H9 (cell line): ENCODE measurements around the gene POFUT1. TPM values are rescaled to one million over a fixed set of nuclear protein-coding genes. Genes with fewer than 3 reads are reported as not detected.

Experiments
- DNase-seq: peaks from one replicate; pipeline ENCODE4 v3.0.0-alpha.2; 2017
- H2AFZ ChIP-seq: one replicate; pipeline ENCODE4 v1.6.1; 2013; ENCODE audit warnings: mild to moderate bottlenecking, low read length, control low read depth, moderate library complexity
- H2AK5ac ChIP-seq: 2 replicates; pipeline ENCODE4 v1.6.1; 2013; ENCODE audit warnings: low read length, control low read depth, mixed read lengths; ENCODE audit not compliant: insufficient read length
- H2BK120ac ChIP-seq: one replicate; pipeline ENCODE4 v1.6.1; 2013; ENCODE audit warnings: low read depth, mild to moderate bottlenecking, low read length, control low read depth, inconsistent platforms; ENCODE audit not compliant: poor library complexity, severe bottlenecking
- H2BK12ac ChIP-seq: 2 replicates; pipeline ENCODE4 v1.6.1; 2013; ENCODE audit warnings: low read length, control low read depth, mixed read lengths, low read depth; ENCODE audit not compliant: insufficient read length
- H2BK15ac ChIP-seq: 2 replicates; pipeline ENCODE4 v1.6.1; 2013; ENCODE audit warnings: low read depth, low read length, control low read depth
- H2BK20ac ChIP-seq: one replicate; pipeline ENCODE4 v1.6.1; 2013; ENCODE audit warnings: low read depth, mild to moderate bottlenecking, low read length, control low read depth, inconsistent platforms; ENCODE audit not compliant: poor library complexity, severe bottlenecking
- H2BK5ac ChIP-seq: 2 replicates; pipeline ENCODE4 v1.6.1; 2013; ENCODE audit warnings: low read length, control low read depth, mixed read lengths; ENCODE audit not compliant: insufficient read length
- H3K14ac ChIP-seq: 2 replicates; pipeline ENCODE4 v1.6.1; 2013; ENCODE audit warnings: low read length, control low read depth; ENCODE audit not compliant: insufficient read depth
- H3K18ac ChIP-seq: 2 replicates; pipeline ENCODE4 v1.6.1; 2013; ENCODE audit warnings: low read depth, mild to moderate bottlenecking, mixed read lengths, low read length, control low read depth; ENCODE audit not compliant: insufficient read length
- H3K23ac ChIP-seq: 2 replicates; pipeline ENCODE4 v1.6.1; 2013; ENCODE audit warnings: low read length, control low read depth, mixed read lengths, low read depth; ENCODE audit not compliant: insufficient read length
- H3K23me2 ChIP-seq: 2 replicates; pipeline ENCODE4 v1.6.1; 2013; ENCODE audit warnings: low read depth, mild to moderate bottlenecking, mixed read lengths, low read length, control low read depth; ENCODE audit not compliant: insufficient read length, poor library complexity, severe bottlenecking
- H3K27ac ChIP-seq: 2 replicates; pipeline ENCODE4 v1.5.1; 2013; ENCODE audit warnings: low read length, control low read depth, mixed read lengths, low read depth; ENCODE audit not compliant: insufficient read length
- H3K27me3 ChIP-seq: 2 replicates; pipeline ENCODE4 v1.6.1; 2013; ENCODE audit warnings: low read length, control low read depth, inconsistent platforms; ENCODE audit not compliant: insufficient read depth
- H3K4ac ChIP-seq: 2 replicates; pipeline ENCODE4 v1.6.1; 2013; ENCODE audit warnings: low read depth, mild to moderate bottlenecking, control low read depth, inconsistent platforms, low read length, moderate library complexity
- H3K4me1 ChIP-seq: 2 replicates; pipeline ENCODE4 v1.6.1; 2013; ENCODE audit warnings: low read length, control low read depth, inconsistent platforms; ENCODE audit not compliant: insufficient read depth
- H3K4me2 ChIP-seq: 2 replicates; pipeline ENCODE4 v1.6.1; 2013; ENCODE audit warnings: low read length, control low read depth, mixed read lengths; ENCODE audit not compliant: insufficient read length, insufficient read depth
- H3K56ac ChIP-seq: 2 replicates; pipeline ENCODE4 v1.6.1; 2013; ENCODE audit warnings: low read depth, mild to moderate bottlenecking, mixed read lengths, low read length, control low read depth; ENCODE audit not compliant: insufficient read length
- H3K79me1 ChIP-seq: 2 replicates; pipeline ENCODE4 v1.6.1; 2013; ENCODE audit warnings: low read depth, mild to moderate bottlenecking, moderate library complexity, low read length, control low read depth, inconsistent platforms; ENCODE audit not compliant: insufficient read depth, poor library complexity, severe bottlenecking
- H3K79me2 ChIP-seq: 2 replicates; pipeline ENCODE4 v1.6.1; 2013; ENCODE audit warnings: low read length, control low read depth, inconsistent platforms; ENCODE audit not compliant: insufficient read depth
- H3K9ac ChIP-seq: 2 replicates; pipeline ENCODE4 v1.6.1; 2013; ENCODE audit warnings: low read length, control low read depth, mixed read lengths; ENCODE audit not compliant: insufficient read length; ENCODE audit errors: extremely low read depth
- H3K9me3 ChIP-seq: one replicate; pipeline ENCODE4 v1.6.1; 2013; ENCODE audit warnings: low read depth, low read length, inconsistent platforms; ENCODE audit not compliant: control insufficient read depth
- H3T11ph ChIP-seq: one replicate; pipeline ENCODE4 v1.6.1; 2013; ENCODE audit warnings: mild to moderate bottlenecking, low read length, control low read depth, inconsistent platforms
- H4K20me1 ChIP-seq: one replicate; pipeline ENCODE4 v1.6.1; 2013; ENCODE audit not compliant: control insufficient read depth, insufficient read length, insufficient read depth
- H4K5ac ChIP-seq: 2 replicates; pipeline ENCODE4 v1.6.1; 2013; ENCODE audit warnings: low read depth, mild to moderate bottlenecking, mixed read lengths, low read length, control low read depth; ENCODE audit not compliant: insufficient read length
- H4K8ac ChIP-seq: replicated peaks from 2 replicates; pipeline ENCODE4 v1.6.1; 2013; ENCODE audit warnings: low read length, control low read depth, mixed read lengths, low read depth; ENCODE audit not compliant: insufficient read length
- H4K91ac ChIP-seq: 2 replicates; pipeline ENCODE4 v1.6.1; 2013; ENCODE audit warnings: low read depth, mild to moderate bottlenecking, moderate library complexity, mixed read lengths, low read length, control low read depth; ENCODE audit not compliant: insufficient read length
- H3K27ac Mint-ChIP-seq, 3 experiments: 2 replicates in 2 of 3; 3 replicates in 1 of 3; pipeline ENCODE4 v1.8.0; 2020 to 2021; ENCODE audit warnings: mixed read lengths in 3 of 3, mild to moderate bottlenecking in 1 of 3, moderate library complexity in 1 of 3
- H3K27me3 Mint-ChIP-seq: 2 replicates; pipeline ENCODE4 v1.8.0; 2021; ENCODE audit warnings: low read depth, mild to moderate bottlenecking, moderate library complexity, mixed read lengths
- H3K36me3 Mint-ChIP-seq, 3 experiments: 2 replicates in 2 of 3; 3 replicates in 1 of 3; pipeline ENCODE4 v1.8.0; 2020 to 2021; ENCODE audit warnings: low read depth in 3 of 3, mixed read lengths in 3 of 3; ENCODE audit not compliant: insufficient read depth in 1 of 3
- H3K4me1 Mint-ChIP-seq, 2 experiments: 2 replicates each; pipeline ENCODE4 v1.8.0; 2020; ENCODE audit warnings: mixed read lengths in 2 of 2
- H3K4me3 Mint-ChIP-seq, 2 experiments: 2 replicates in 1 of 2; 3 replicates in 1 of 2; pipeline ENCODE4 v1.8.0; 2020 to 2021; ENCODE audit warnings: mild to moderate bottlenecking in 2 of 2, mixed read lengths in 2 of 2, moderate library complexity in 1 of 2
- H3K9me3 Mint-ChIP-seq, 2 experiments: 2 replicates in 1 of 2; 3 replicates in 1 of 2; pipeline ENCODE4 v1.8.0; 2020; ENCODE audit warnings: mild to moderate bottlenecking in 2 of 2, mixed read lengths in 2 of 2, moderate library complexity in 1 of 2
- WGBS: extraction: QIAGEN DNeasy Blood & Tissue Kit; methylation state at CpG from one replicate; pipeline ENCODE4 v1.1.7; 2013; ENCODE audit warnings: missing lambda C conversion rate, low lambda C conversion rate, mixed read lengths; ENCODE audit not compliant: insufficient read length; ENCODE audit errors: extremely low coverage; 5-methylcytosine and 5-hydroxymethylcytosine counted together
- total RNA-seq: library from RNA; stranded (reverse); gene quantifications from 2 replicates; pipeline ENCODE4 v1.2.1, GENCODE V29; 2021
- TF ChIP-seq, protein P1 (sequence below): fragments of 200-600 bp; sonication (generic); conservative IDR thresholded peaks from 3 replicates; pipeline ENCODE4 v1.8.0; 2021; ENCODE audit warnings: antibody characterized with exemption, mild to moderate bottlenecking

POFUT1 gene
- total RNA-seq, 1 experiment from 2014 or later = 41.2 TPM

GRCh38 chr20:32226391-32226790 is 18.7 kb downstream of the POFUT1 start:
- Histone ChIP-seq H2BK15ac (no peak overlapping the region), H3K79me1 (no peaks in the 10 kb centered on the region), H3K27me3 (no peaks in the 10 kb centered on the region), H4K91ac (no peak overlapping the region), H3K4me2 (no peak overlapping the region), H2AK5ac (no peak overlapping the region), H2AFZ (no peak overlapping the region), H4K5ac (no peak overlapping the region), H3K9ac (no peak overlapping the region), H4K20me1 (no peaks in the 10 kb centered on the region), H3K18ac (no peak overlapping the region), H3K14ac (no peak overlapping the region), H3K9me3 (no peaks in the 10 kb centered on the region), H3T11ph (no peak overlapping the region), H3K79me2 (no peaks in the 10 kb centered on the region), H3K56ac (no peak overlapping the region), H2BK5ac (no peak overlapping the region), H3K23ac (no peak overlapping the region), H2BK20ac (no peak overlapping the region), H3K27ac (no peak overlapping the region), H2BK12ac (no peak overlapping the region), H2BK120ac (no peak overlapping the region), H3K4ac (no peak overlapping the region), H3K23me2 (no peaks in the 10 kb centered on the region), H3K4me1 (no peaks in the 10 kb centered on the region), H4K8ac (no peak overlapping the region)
- peaks cover 19 to 62% (median 49%) of the 10 kb centered on the region in 3 experiments; a peak in 6 of 7 replicates for H3K36me3 Mint-ChIP-seq
- DNase-seq = no peak
- no peaks in the 10 kb centered on the region for H3K9me3 Mint-ChIP-seq
- no peaks in the 10 kb centered on the region for H3K4me1 Mint-ChIP-seq
- H3K27ac Mint-ChIP-seq = no peak overlapping the region; a peak in 1 of 7 replicates
- WGBS = no CpG with 5 or more reads among the region's 1 CpG
- no peaks in the 10 kb centered on the region for H3K27me3 Mint-ChIP-seq
- TF ChIP-seq, protein P1, sequence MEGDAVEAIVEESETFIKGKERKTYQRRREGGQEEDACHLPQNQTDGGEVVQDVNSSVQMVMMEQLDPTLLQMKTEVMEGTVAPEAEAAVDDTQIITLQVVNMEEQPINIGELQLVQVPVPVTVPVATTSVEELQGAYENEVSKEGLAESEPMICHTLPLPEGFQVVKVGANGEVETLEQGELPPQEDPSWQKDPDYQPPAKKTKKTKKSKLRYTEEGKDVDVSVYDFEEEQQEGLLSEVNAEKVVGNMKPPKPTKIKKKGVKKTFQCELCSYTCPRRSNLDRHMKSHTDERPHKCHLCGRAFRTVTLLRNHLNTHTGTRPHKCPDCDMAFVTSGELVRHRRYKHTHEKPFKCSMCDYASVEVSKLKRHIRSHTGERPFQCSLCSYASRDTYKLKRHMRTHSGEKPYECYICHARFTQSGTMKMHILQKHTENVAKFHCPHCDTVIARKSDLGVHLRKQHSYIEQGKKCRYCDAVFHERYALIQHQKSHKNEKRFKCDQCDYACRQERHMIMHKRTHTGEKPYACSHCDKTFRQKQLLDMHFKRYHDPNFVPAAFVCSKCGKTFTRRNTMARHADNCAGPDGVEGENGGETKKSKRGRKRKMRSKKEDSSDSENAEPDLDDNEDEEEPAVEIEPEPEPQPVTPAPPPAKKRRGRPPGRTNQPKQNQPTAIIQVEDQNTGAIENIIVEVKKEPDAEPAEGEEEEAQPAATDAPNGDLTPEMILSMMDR = no peak
- H3K4me3 Mint-ChIP-seq = no peak overlapping the region
